IMR-90 (cell line): ENCODE results near the gene CLMP. TPM values are rescaled to one million over a fixed set of nuclear protein-coding genes. Genes with fewer than 3 reads are reported as not detected.

Experiments used
- ATAC-seq: fragments of 200-7000 bp; cut with Tn5 transposase; 2 replicates; pipeline ENCODE4 v1.9.1; 2020; ENCODE audit warnings: low read depth, mild to moderate bottlenecking, moderate library complexity
- BruUV-seq: library from RNA; stranded (reverse); fragments of 400-500 nt; replicated peaks from 2 replicates; lab custom pipeline; 2021; lab: Mats Ljungman, UMichigan
- CTCF ChIA-PET: fragments of 300-600 bp; formaldehyde crosslinking; extraction: SDS; loops from one replicate; lab custom pipeline; 2021; ENCODE audit warnings: antibody characterized with exemption; lab: Yijun Ruan, JAX
- POLR2A ChIA-PET: fragments of 300-600 bp; sonication (Branson Sonifier 250); formaldehyde crosslinking; loops from one replicate; lab custom pipeline; 2022; ENCODE audit warnings: antibody characterized with exemption; ENCODE audit not compliant: unreplicated experiment; lab: Charles Lee
- DNase-seq: peaks from one replicate; pipeline ENCODE4 v3.0.0; 2013
- H2AFZ ChIP-seq: replicated peaks from 2 replicates; pipeline ENCODE3; 2013; ENCODE audit warnings: low read length, mild to moderate bottlenecking; ENCODE audit not compliant: poor library complexity
- H2AK5ac ChIP-seq: 2 replicates; pipeline ENCODE4 v1.6.1; 2013; ENCODE audit warnings: low read depth, low read length, inconsistent platforms
- H2AK9ac ChIP-seq: replicated peaks from 2 replicates; pipeline ENCODE3; 2013; ENCODE audit warnings: mild to moderate bottlenecking, low read depth, low read length, moderate library complexity; ENCODE audit not compliant: poor library complexity
- H2BK120ac ChIP-seq: 2 replicates; pipeline ENCODE4 v1.6.1; 2013; ENCODE audit warnings: low read depth, low read length, inconsistent platforms
- H2BK15ac ChIP-seq: 3 replicates; pipeline ENCODE4 v1.6.1; 2013; ENCODE audit warnings: low read depth, low read length, inconsistent platforms
- H2BK20ac ChIP-seq: 2 replicates; pipeline ENCODE4 v1.6.1; 2013; ENCODE audit warnings: low read depth, mild to moderate bottlenecking, inconsistent platforms, low read length, moderate library complexity
- H2BK5ac ChIP-seq: 2 replicates; pipeline ENCODE4 v1.6.1; 2013; ENCODE audit warnings: mild to moderate bottlenecking, low read depth, low read length, inconsistent platforms; ENCODE audit not compliant: poor library complexity, severe bottlenecking
- H3K14ac ChIP-seq: replicated peaks from 2 replicates; pipeline ENCODE4 v1.6.1; 2013; ENCODE audit warnings: low read depth, low read length, inconsistent platforms
- H3K18ac ChIP-seq: 2 replicates; pipeline ENCODE4 v1.6.1; 2013; ENCODE audit warnings: low read depth, low read length, control low read depth
- H3K23ac ChIP-seq: 2 replicates; pipeline ENCODE4 v1.6.1; 2013; ENCODE audit warnings: low read depth, low read length, inconsistent platforms
- H3K27ac ChIP-seq: 2 replicates; pipeline ENCODE4 v1.5.1; 2013; ENCODE audit warnings: mild to moderate bottlenecking, control low read depth, low read length; ENCODE audit not compliant: insufficient read depth
- H3K27me3 ChIP-seq: 2 replicates; pipeline ENCODE4 v1.6.1; 2013; ENCODE audit warnings: low read length; ENCODE audit not compliant: control insufficient read depth, insufficient read depth
- H3K36me3 ChIP-seq: 2 replicates; pipeline ENCODE4 v1.6.1; 2013; ENCODE audit warnings: low read length, mixed read lengths; ENCODE audit not compliant: control insufficient read depth, insufficient read depth
- H3K4ac ChIP-seq: 2 replicates; pipeline ENCODE4 v1.6.1; 2013; ENCODE audit warnings: low read depth, low read length, inconsistent platforms
- H3K4me1 ChIP-seq: 2 replicates; pipeline ENCODE4 v1.6.1; 2013; ENCODE audit warnings: low read length, mixed read lengths; ENCODE audit not compliant: control insufficient read depth, insufficient read depth
- H3K4me2 ChIP-seq: 2 replicates; pipeline ENCODE4 v1.6.1; 2013; ENCODE audit warnings: low read depth, mild to moderate bottlenecking, control low read depth, low read length, moderate library complexity
- H3K4me3 ChIP-seq: 2 replicates; pipeline ENCODE4 v1.5.1; 2013; ENCODE audit warnings: low read depth, mild to moderate bottlenecking, control low read depth, low read length, moderate library complexity; ENCODE audit not compliant: insufficient read depth
- H3K56ac ChIP-seq: 2 replicates; pipeline ENCODE4 v1.6.1; 2013; ENCODE audit warnings: low read length, inconsistent platforms; ENCODE audit not compliant: insufficient read depth; ENCODE audit errors: extremely low read depth
- H3K79me1 ChIP-seq, 2 experiments: 2 replicates each; pipeline ENCODE4 v1.6.1; 2013; ENCODE audit warnings: low read length in 2 of 2, inconsistent platforms in 1 of 2, low read depth in 1 of 2
- H3K9ac ChIP-seq: 2 replicates; pipeline ENCODE4 v1.6.1; 2013; ENCODE audit warnings: low read depth, low read length, control low read depth
- H3K9me1 ChIP-seq: 2 replicates; pipeline ENCODE4 v1.6.1; 2013; ENCODE audit warnings: low read length, inconsistent platforms; ENCODE audit not compliant: insufficient read depth
- H3K9me3 ChIP-seq: 2 replicates; pipeline ENCODE4 v1.6.1; 2013; ENCODE audit warnings: low read length; ENCODE audit not compliant: control insufficient read depth, insufficient read depth
- H4K20me1 ChIP-seq: 2 replicates; pipeline ENCODE4 v1.6.1; 2013; ENCODE audit warnings: low read length, inconsistent platforms; ENCODE audit not compliant: insufficient read depth
- H4K5ac ChIP-seq: 2 replicates; pipeline ENCODE4 v1.6.1; 2013; ENCODE audit warnings: mild to moderate bottlenecking, low read depth, low read length, control low read depth
- H4K8ac ChIP-seq, 2 experiments: 2 replicates each; pipeline ENCODE4 v1.6.1; 2013; ENCODE audit warnings: low read depth in 2 of 2, low read length in 2 of 2, control low read depth in 1 of 2, inconsistent platforms in 1 of 2
- H4K91ac ChIP-seq: 2 replicates; pipeline ENCODE4 v1.6.1; 2013; ENCODE audit warnings: low read depth, low read length, inconsistent platforms; ENCODE audit not compliant: insufficient read depth
- CHD1 ChIP-seq: IDR thresholded peaks from 2 replicates; pipeline ENCODE4 v1.6.1; 2012; ENCODE audit warnings: low read depth, low read length, improper control_type of control experiment
- FOS ChIP-seq: fragments of 150-350 bp; IDR thresholded peaks from 2 replicates; pipeline ENCODE4 v1.6.1; 2016; ENCODE audit warnings: low read depth, low read length
- MAFK ChIP-seq: IDR thresholded peaks from 2 replicates; pipeline ENCODE4 v1.6.1; 2012; ENCODE audit warnings: low read depth, low read length, improper control_type of control experiment
- MAZ ChIP-seq: IDR thresholded peaks from 2 replicates; pipeline ENCODE4 v1.6.1; 2012; ENCODE audit warnings: low read depth, mild to moderate bottlenecking, low read length, improper control_type of control experiment, moderate library complexity, borderline replicate concordance
- POLR2A ChIP-seq: IDR thresholded peaks from 2 replicates; pipeline ENCODE4 v1.6.1; 2012; ENCODE audit warnings: mild to moderate bottlenecking, low read depth, low read length
- RAD21 ChIP-seq: IDR thresholded peaks from 2 replicates; pipeline ENCODE4 v1.6.1; 2012; ENCODE audit warnings: low read length, improper control_type of control experiment
- RCOR1 ChIP-seq: IDR thresholded peaks from 2 replicates; pipeline ENCODE4 v1.6.1; 2012; ENCODE audit warnings: mild to moderate bottlenecking, low read length, improper control_type of control experiment; ENCODE audit not compliant: insufficient replicate concordance
- RFX5 ChIP-seq: IDR thresholded peaks from 2 replicates; pipeline ENCODE4 v1.8.0; 2012; ENCODE audit warnings: low read depth, mild to moderate bottlenecking, low read length, moderate library complexity
- WGBS, 2 experiments: methylation state at CpG; one replicate each; pipeline versions ENCODE4 v1.1.5 to v1.1.7; 2013; ENCODE audit warnings: missing lambda C conversion rate in 2 of 2; ENCODE audit not compliant: insufficient read length in 1 of 2; ENCODE audit errors: extremely low coverage in 2 of 2; 5-methylcytosine and 5-hydroxymethylcytosine counted together
- dilution Hi-C: fragments of 300-500 bp; cut with HindIII; formaldehyde crosslinking; loops from one replicate; pipeline ENCODE4 v1.14.3; 2018; ENCODE audit warnings: low sequenced_read_pairs; ENCODE audit not compliant: unreplicated experiment
- in situ Hi-C: fragments of 300-500 bp; cut with MboI; formaldehyde crosslinking; loops from 3 replicates; pipeline ENCODE4 v1.14.3; 2019; ENCODE audit warnings: low sequenced_read_pairs, inconsistent platforms, mixed read lengths
- intact Hi-C: fragments of 100-400 bp; cut with micrococcal nuclease; formaldehyde crosslinking; loops from 2 replicates; pipeline ENCODE4 v1.10.0; 2022
- polyA plus RNA-seq, 3 experiments: library from polyadenylated mRNA; depleted of rRNA; stranded (reverse); fragments of >200 nt; gene quantifications; 2 replicates each; pipeline ENCODE4 v1.2.3, GENCODE V29; 2012; ENCODE audit warnings: low replicate concordance in 1 of 3
- total RNA-seq: library from RNA; depleted of rRNA; stranded (reverse); fragments of >200 nt; gene quantifications from 2 replicates; pipeline ENCODE4 v1.2.3, GENCODE V29; 2012
- TF ChIP-seq, protein P1 (sequence below): fragments of 150-350 bp; IDR thresholded peaks from 2 replicates; pipeline ENCODE4 v1.6.1; 2016; ENCODE audit warnings: low read depth, mild to moderate bottlenecking, low read length, moderate library complexity, borderline replicate concordance
- TF ChIP-seq, protein P2 (sequence below): conservative IDR thresholded peaks from 2 replicates; pipeline ENCODE4 v1.5.1; 2012; ENCODE audit warnings: mild to moderate bottlenecking, low read depth, low read length, improper control_type of control experiment
- TF ChIP-seq, protein P3 (sequence below): fragments of 150-350 bp; IDR thresholded peaks from 2 replicates; pipeline ENCODE4 v1.6.1; 2017; ENCODE audit warnings: mild to moderate bottlenecking, antibody characterized with exemption, low read length, low read depth

Gene CLMP
- total and polyA plus RNA-seq, 2 of the 4 experiments (the other 2 are of a cell fraction), result 54.7 to 95.7 TPM

DNA sequence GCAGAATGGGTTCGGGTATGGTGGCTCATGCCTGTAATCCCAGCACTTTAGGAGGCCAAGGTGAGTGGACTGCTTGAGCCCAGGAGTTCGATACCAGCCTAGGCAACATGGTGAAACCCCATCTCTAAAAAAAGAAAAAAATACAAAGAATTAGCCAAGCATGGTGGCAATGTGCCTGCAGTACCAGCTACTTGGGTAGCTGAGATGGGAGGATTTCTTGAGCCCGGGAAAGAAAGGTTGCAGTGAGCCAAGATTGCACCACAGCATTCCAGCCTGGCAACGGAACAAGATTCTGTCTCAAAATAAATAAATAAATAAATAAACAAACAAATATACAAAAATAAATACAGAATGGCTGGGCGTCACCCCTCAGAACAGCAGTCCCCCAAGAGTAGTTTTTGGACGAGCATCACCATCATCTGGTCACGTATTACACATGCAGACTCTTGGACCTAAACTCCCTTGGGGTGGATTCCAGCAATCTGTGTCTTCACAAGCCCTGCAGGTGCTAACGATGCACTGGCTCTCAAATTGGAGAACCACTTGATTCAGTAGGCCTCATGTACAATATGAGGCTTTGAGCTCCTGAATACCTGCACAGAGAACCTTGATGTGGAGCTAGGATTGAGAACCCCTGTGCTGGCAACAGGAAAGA lies 33.5 kb downstream of the CLMP start:
- POLR2A ChIA-PET, result no interaction called here

More for the DNA sequence above, 33.5 kb downstream of the CLMP start:
- no peak for DNase-seq
- H2BK15ac ChIP-seq, result peak overlapping the region; percentile 8; the same call in 1 of the 3 replicates
- no peak overlapping the region for H3K56ac ChIP-seq
- peak overlapping the region; percentile 57 for H3K4ac ChIP-seq
- H3K23ac ChIP-seq, result peak overlapping the region; percentile 42; the same call in 1 of the 2 replicates
- H3K9me3 ChIP-seq, result no peaks in the 10 kb centered on the region
- no peak overlapping the region for H3K9ac ChIP-seq
- peak overlapping the region; percentile 42; the same call in 1 of the 2 replicates for H3K18ac ChIP-seq
- H4K8ac ChIP-seq, result 0 out of 4 replicates have a peak overlapping the region, but pooled peaks of 1 of the 2 experiments have one; percentile 69
- in situ Hi-C loops (no loop called here), dilution Hi-C loops (no loop called here), intact Hi-C loops (no loop called here)
- H2BK5ac ChIP-seq, result peak overlapping the region; percentile 44
- peak overlapping the region; percentile 10; the same call in 1 of the 2 replicates for H3K27ac ChIP-seq
- no peak for TF ChIP-seq RFX5
- no peak for TF ChIP-seq RCOR1
- TF ChIP-seq, protein P1, sequence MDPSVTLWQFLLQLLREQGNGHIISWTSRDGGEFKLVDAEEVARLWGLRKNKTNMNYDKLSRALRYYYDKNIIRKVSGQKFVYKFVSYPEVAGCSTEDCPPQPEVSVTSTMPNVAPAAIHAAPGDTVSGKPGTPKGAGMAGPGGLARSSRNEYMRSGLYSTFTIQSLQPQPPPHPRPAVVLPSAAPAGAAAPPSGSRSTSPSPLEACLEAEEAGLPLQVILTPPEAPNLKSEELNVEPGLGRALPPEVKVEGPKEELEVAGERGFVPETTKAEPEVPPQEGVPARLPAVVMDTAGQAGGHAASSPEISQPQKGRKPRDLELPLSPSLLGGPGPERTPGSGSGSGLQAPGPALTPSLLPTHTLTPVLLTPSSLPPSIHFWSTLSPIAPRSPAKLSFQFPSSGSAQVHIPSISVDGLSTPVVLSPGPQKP, result no peak
- no peak for TF ChIP-seq FOS
- TF ChIP-seq, protein P2, sequence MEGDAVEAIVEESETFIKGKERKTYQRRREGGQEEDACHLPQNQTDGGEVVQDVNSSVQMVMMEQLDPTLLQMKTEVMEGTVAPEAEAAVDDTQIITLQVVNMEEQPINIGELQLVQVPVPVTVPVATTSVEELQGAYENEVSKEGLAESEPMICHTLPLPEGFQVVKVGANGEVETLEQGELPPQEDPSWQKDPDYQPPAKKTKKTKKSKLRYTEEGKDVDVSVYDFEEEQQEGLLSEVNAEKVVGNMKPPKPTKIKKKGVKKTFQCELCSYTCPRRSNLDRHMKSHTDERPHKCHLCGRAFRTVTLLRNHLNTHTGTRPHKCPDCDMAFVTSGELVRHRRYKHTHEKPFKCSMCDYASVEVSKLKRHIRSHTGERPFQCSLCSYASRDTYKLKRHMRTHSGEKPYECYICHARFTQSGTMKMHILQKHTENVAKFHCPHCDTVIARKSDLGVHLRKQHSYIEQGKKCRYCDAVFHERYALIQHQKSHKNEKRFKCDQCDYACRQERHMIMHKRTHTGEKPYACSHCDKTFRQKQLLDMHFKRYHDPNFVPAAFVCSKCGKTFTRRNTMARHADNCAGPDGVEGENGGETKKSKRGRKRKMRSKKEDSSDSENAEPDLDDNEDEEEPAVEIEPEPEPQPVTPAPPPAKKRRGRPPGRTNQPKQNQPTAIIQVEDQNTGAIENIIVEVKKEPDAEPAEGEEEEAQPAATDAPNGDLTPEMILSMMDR, result no peak
- TF ChIP-seq CHD1, result no peak
- TF ChIP-seq RAD21, result no peak
- TF ChIP-seq MAFK, result no peak
- TF ChIP-seq POLR2A, result no peak
- no peak for TF ChIP-seq MAZ
- TF ChIP-seq, protein P3, sequence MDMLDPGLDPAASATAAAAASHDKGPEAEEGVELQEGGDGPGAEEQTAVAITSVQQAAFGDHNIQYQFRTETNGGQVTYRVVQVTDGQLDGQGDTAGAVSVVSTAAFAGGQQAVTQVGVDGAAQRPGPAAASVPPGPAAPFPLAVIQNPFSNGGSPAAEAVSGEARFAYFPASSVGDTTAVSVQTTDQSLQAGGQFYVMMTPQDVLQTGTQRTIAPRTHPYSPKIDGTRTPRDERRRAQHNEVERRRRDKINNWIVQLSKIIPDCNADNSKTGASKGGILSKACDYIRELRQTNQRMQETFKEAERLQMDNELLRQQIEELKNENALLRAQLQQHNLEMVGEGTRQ, result no peak
- H2AFZ ChIP-seq, result no peak overlapping the region
- peaks cover 41% of the 10 kb centered on the region for H3K9me1 ChIP-seq
- peaks cover 36% of the 10 kb centered on the region for H4K20me1 ChIP-seq
- CTCF ChIA-PET, result interaction anchor here (0.8 to 2.5 kb wide), 2 partner anchors 13 to 86 kb away, joined by 3 to 7 read pairs; no protein-coding TSS in a partner anchor
- no TSS peak for BruUV-seq
- H3K14ac ChIP-seq, result no peak overlapping the region; the same call in 1 of the 2 replicates
- no peak overlapping the region for H3K4me2 ChIP-seq
- ATAC-seq, result no peak
- H2AK5ac ChIP-seq, result peak overlapping the region; percentile 20; the same call in 1 of the 2 replicates
- H4K5ac ChIP-seq, result no peak overlapping the region
- H2BK120ac ChIP-seq, result peak overlapping the region; percentile 18; the same call in 1 of the 2 replicates
- H4K91ac ChIP-seq, result peak overlapping the region; percentile 6
- no peak overlapping the region for H3K4me3 ChIP-seq
- H3K36me3 ChIP-seq, result peaks cover 42% of the 10 kb centered on the region
- 100% methylated on average over 1 of the region's 8 CpGs; no CpG with 5 or more reads in 1 of the 2 experiments for WGBS, 2 experiments
- peaks cover 49 to 80% of the 10 kb centered on the region in 2 experiments for H3K79me1 ChIP-seq
- peaks cover 31% of the 10 kb centered on the region for H3K4me1 ChIP-seq
- H2BK20ac ChIP-seq, result peak overlapping the region; percentile 46; the same call in 1 of the 2 replicates
- H3K27me3 ChIP-seq, result no peaks in the 10 kb centered on the region
- H2AK9ac ChIP-seq, result no peak overlapping the region
